DND-41 (cell line): Measurements from ENCODE around the gene LSM7.
"Not testable (repeated sequence)": the region's sequence is repeated elsewhere in the genome, so short reads cannot be mapped to it uniquely, and the experiment has no call there.

Source experiments
- EZH2 ChIP-seq: IDR thresholded peaks from 3 replicates; pipeline ENCODE4 v1.6.1; 2012; ENCODE audit warnings: borderline replicate concordance, low read depth, mild to moderate bottlenecking, moderate library complexity, low read length, inconsistent platforms; ENCODE audit not compliant: severe bottlenecking
- TF ChIP-seq, protein P1 (sequence below): IDR thresholded peaks from 2 replicates; pipeline ENCODE4 v1.5.1; 2012; ENCODE audit warnings: borderline replicate concordance, low read length, moderate library complexity, mild to moderate bottlenecking; ENCODE audit not compliant: poor library complexity, severe bottlenecking; ENCODE audit errors: extremely low read depth

DNA sequence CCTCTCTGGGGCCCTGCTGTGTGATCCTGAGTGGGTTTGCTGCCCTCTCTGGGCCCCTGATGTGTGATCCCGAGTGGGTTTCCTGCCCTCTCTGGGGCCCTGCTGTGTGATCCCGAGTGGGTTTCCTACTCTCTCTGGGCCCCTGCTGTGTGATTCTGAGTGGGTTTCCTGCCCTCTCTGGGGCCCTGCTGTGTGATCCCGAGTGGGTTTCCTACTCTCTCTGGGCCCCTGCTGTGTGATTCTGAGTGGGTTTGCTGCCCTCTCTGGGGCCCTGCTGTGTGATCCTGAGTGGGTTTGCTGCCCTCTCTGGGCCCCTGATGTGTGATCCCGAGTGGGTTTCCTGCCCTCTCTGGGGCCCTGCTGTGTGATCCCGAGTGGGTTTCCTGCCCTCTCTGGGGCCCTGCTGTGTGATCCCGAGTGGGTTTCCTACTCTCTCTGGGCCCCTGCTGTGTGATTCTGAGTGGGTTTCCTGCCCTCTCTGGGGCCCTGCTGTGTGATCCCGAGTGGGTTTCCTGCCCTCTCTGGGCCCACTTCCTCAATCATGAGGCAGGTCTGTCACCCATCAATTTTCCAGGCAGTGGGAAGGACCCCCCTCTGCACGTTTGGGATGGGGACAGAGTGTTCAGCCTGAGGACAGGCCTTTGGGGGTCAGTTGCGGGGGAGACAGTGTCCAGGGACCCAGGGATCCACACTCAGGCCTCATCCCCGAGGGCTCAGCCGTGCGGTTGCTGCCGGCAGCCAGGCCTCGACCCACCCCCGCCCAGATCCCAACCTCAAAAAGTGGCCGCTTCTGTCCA, 46.9 kb downstream of the LSM7 start:
- TF ChIP-seq, protein P1, sequence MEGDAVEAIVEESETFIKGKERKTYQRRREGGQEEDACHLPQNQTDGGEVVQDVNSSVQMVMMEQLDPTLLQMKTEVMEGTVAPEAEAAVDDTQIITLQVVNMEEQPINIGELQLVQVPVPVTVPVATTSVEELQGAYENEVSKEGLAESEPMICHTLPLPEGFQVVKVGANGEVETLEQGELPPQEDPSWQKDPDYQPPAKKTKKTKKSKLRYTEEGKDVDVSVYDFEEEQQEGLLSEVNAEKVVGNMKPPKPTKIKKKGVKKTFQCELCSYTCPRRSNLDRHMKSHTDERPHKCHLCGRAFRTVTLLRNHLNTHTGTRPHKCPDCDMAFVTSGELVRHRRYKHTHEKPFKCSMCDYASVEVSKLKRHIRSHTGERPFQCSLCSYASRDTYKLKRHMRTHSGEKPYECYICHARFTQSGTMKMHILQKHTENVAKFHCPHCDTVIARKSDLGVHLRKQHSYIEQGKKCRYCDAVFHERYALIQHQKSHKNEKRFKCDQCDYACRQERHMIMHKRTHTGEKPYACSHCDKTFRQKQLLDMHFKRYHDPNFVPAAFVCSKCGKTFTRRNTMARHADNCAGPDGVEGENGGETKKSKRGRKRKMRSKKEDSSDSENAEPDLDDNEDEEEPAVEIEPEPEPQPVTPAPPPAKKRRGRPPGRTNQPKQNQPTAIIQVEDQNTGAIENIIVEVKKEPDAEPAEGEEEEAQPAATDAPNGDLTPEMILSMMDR, result not testable (repeated sequence)
- TF ChIP-seq EZH2, result not testable (repeated sequence)
